OCI-LY1 (cell line): ENCODE measurements around the gene SMIM32.

Experiments used
- EZH2 ChIP-seq: fragments of 200-600 bp; sonication (generic), shearing (Covaris generic); IDR thresholded peaks from 2 replicates; pipeline ENCODE4 v1.8.0; 2017; ENCODE audit warnings: borderline replicate concordance, mixed run types, mild to moderate bottlenecking, antibody characterized with exemption, low read length, moderate library complexity, mixed read lengths
- TF ChIP-seq, protein P1 (sequence below): fragments of 200-600 bp; sonication (generic), shearing (Covaris generic); IDR thresholded peaks from 2 replicates; pipeline ENCODE4 v1.5.1; 2017; ENCODE audit warnings: mild to moderate bottlenecking, antibody characterized with exemption, low read length, moderate library complexity, mixed read lengths

DNA sequence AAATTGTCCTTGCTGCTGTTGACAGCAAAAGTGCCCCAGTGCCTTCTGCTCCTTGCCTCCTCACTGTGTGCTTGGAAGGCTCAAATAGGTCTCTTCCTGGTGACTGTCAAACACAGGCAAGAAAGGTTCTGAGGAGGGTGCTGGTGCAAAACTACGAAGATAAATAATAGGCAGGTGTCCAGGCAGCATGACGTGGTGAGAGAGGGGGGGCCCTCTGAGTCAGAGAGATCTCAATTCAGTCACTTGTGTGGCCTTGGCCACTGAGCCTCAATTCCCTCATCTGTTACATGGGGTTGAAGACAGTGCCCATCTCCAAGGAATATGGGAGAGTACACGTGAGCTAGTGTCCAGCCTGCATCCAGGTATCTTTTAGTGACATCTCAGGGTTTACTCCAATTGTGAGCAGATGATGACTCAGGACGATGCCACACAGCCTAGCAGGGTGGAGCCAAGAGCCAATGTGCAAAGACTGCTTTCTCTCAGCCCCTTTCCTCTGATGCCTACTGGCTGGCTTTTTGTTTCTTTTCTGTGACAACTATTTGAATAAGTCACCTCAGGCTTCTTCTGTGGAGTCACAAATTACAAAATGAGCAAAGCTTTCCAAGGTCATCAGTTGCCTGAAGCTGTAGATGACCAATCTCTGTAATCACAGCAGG lies 29.7 kb upstream of the SMIM32 start:
- TF ChIP-seq EZH2, result no peak
- TF ChIP-seq, protein P1, sequence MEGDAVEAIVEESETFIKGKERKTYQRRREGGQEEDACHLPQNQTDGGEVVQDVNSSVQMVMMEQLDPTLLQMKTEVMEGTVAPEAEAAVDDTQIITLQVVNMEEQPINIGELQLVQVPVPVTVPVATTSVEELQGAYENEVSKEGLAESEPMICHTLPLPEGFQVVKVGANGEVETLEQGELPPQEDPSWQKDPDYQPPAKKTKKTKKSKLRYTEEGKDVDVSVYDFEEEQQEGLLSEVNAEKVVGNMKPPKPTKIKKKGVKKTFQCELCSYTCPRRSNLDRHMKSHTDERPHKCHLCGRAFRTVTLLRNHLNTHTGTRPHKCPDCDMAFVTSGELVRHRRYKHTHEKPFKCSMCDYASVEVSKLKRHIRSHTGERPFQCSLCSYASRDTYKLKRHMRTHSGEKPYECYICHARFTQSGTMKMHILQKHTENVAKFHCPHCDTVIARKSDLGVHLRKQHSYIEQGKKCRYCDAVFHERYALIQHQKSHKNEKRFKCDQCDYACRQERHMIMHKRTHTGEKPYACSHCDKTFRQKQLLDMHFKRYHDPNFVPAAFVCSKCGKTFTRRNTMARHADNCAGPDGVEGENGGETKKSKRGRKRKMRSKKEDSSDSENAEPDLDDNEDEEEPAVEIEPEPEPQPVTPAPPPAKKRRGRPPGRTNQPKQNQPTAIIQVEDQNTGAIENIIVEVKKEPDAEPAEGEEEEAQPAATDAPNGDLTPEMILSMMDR, result no peak
